Measurements from ENCODE around the gene CATSPER4.

The CATSPER4 gene

DNA sequence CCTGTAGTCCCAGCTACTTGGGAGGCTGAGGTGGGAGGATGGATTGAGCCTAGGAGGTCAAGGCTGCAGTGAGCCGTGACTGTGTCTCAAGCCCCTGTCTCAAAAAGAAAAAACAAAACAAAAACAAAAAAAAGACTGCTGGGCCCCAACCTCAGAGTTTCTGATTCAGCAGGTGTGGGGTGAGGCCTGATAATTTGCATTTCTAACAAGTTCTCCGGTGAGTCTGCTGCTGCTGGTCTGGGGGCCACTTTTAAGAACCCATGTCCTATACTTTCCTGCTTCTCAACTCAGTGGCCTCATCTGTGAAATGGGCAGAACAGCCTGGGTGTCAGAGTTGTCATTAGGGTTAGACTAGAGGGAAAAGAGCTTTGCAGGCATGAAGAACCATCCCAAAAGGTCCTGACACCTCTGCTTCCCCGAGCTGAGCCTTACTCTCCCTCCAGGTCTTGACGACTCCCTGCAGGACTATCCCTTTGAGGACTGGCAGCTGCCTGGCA is 10.3 kb upstream of the CATSPER4 start:
- no peak for TF ChIP-seq TEAD4 (IDR thresholded peaks at IDR 0.05)
- no peak for TF ChIP-seq ZBTB7A (IDR thresholded peaks at IDR 0.05; ENCODE audit: low read depth)
- TF ChIP-seq TCF12 (IDR thresholded peaks at IDR 0.05; ENCODE audit: low read depth) = no peak
- TF ChIP-seq EP300 (IDR thresholded peaks at IDR 0.05; ENCODE audit: borderline replicate concordance) = no peak
- no peak for TF ChIP-seq YY1 (IDR thresholded peaks at IDR 0.05; ENCODE audit: low read depth)
- TF ChIP-seq, protein P1, sequence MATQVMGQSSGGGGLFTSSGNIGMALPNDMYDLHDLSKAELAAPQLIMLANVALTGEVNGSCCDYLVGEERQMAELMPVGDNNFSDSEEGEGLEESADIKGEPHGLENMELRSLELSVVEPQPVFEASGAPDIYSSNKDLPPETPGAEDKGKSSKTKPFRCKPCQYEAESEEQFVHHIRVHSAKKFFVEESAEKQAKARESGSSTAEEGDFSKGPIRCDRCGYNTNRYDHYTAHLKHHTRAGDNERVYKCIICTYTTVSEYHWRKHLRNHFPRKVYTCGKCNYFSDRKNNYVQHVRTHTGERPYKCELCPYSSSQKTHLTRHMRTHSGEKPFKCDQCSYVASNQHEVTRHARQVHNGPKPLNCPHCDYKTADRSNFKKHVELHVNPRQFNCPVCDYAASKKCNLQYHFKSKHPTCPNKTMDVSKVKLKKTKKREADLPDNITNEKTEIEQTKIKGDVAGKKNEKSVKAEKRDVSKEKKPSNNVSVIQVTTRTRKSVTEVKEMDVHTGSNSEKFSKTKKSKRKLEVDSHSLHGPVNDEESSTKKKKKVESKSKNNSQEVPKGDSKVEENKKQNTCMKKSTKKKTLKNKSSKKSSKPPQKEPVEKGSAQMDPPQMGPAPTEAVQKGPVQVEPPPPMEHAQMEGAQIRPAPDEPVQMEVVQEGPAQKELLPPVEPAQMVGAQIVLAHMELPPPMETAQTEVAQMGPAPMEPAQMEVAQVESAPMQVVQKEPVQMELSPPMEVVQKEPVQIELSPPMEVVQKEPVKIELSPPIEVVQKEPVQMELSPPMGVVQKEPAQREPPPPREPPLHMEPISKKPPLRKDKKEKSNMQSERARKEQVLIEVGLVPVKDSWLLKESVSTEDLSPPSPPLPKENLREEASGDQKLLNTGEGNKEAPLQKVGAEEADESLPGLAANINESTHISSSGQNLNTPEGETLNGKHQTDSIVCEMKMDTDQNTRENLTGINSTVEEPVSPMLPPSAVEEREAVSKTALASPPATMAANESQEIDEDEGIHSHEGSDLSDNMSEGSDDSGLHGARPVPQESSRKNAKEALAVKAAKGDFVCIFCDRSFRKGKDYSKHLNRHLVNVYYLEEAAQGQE (IDR thresholded peaks at IDR 0.05; ENCODE audit: low read depth) = no peak
- TF ChIP-seq, protein P2, sequence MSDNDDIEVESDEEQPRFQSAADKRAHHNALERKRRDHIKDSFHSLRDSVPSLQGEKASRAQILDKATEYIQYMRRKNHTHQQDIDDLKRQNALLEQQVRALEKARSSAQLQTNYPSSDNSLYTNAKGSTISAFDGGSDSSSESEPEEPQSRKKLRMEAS (IDR thresholded peaks at IDR 0.05) = no peak
- TF ChIP-seq NFIC (IDR thresholded peaks at IDR 0.05) = no peak
- TF ChIP-seq CEBPB (IDR thresholded peaks at IDR 0.05) = no peak
- TF ChIP-seq FOXM1 (IDR thresholded peaks at IDR 0.05; ENCODE audit: borderline replicate concordance, low read depth) = no peak
- TF ChIP-seq EGR1 (IDR thresholded peaks at IDR 0.05) = no peak

DNA sequence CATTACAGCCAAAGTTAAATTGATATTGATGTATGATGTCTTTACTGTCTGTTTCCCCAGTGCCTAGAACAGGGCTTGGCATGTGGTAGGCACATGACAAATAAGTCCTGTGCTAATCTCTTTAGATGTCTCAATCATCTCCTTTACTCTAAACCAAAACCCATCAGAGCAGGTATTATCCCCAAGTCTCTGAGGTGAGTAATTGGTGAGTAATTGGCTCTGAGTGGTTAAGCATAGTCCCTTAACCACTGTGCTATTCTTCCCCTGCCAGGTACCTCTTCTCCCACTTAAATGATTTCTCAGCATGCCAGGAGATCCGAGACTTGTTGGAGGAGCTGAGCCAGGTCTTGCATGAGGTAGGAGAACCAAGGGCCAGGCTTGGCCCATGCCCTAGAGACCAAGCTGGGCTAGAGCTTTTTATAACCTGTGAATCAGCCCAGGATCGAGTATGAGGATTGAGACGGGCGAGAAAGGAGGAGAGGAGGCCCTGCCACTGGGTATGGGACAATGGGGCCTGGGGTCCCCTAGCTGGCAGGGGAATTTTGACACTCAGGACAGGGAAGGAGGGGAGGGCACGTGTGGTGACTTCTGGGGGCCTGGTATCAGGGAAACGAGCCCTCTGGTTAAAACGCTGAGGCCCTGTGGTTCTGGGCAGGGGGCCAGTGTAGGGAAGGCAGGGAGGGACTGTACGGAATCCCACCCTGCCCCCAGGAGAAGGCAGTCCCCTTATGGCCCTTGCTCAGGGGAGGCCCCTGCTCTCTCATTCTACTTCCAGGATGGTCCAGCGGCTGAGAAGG is 8.6 kb upstream of the CATSPER4 start:
- TF ChIP-seq EP300 (IDR thresholded peaks at IDR 0.05; ENCODE audit: borderline replicate concordance) (no peak), TAF1 (IDR thresholded peaks at IDR 0.05; ENCODE audit: low read depth) (no peak), TCF12 (IDR thresholded peaks at IDR 0.05; ENCODE audit: low read depth) (no peak), RAD21 (IDR thresholded peaks at IDR 0.05; ENCODE audit: low read depth) (no peak)
- TF ChIP-seq, protein P1 (IDR thresholded peaks at IDR 0.05; ENCODE audit: low read depth) = no peak

DNA sequence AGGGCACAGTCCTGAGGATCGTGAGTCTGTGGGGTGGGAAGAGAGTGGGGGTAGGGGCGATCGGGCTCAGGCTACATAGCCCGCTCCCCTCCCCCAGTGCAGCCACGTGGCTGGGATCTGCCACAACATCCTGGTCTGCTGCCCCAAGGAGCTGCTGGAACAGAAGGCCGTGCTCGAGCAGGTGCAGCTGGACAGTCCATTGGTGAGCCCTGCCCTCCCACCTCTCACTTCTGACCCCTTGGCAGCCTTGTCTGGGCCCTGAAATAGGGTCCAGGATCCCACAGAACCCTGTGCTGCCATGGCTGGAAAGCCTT is 8.1 kb upstream of the CATSPER4 start:
- TF ChIP-seq CEBPB (IDR thresholded peaks at IDR 0.05) (no peak), CREB1 (IDR thresholded peaks at IDR 0.05; ENCODE audit: low read depth) (no peak), EP300 (IDR thresholded peaks at IDR 0.05; ENCODE audit: borderline replicate concordance) (no peak), TEAD4 (IDR thresholded peaks at IDR 0.05) (no peak), NFIC (IDR thresholded peaks at IDR 0.05) (no peak), TCF12 (IDR thresholded peaks at IDR 0.05; ENCODE audit: low read depth) (no peak), EGR1 (IDR thresholded peaks at IDR 0.05) (no peak), FOXM1 (IDR thresholded peaks at IDR 0.05; ENCODE audit: borderline replicate concordance, low read depth) (no peak), YY1 (IDR thresholded peaks at IDR 0.05; ENCODE audit: low read depth) (no peak), TAF1 (IDR thresholded peaks at IDR 0.05; ENCODE audit: low read depth) (no peak), ZBTB7A (IDR thresholded peaks at IDR 0.05; ENCODE audit: low read depth) (no peak), RAD21 (IDR thresholded peaks at IDR 0.05; ENCODE audit: low read depth) (no peak)
- TF ChIP-seq, protein P3, sequence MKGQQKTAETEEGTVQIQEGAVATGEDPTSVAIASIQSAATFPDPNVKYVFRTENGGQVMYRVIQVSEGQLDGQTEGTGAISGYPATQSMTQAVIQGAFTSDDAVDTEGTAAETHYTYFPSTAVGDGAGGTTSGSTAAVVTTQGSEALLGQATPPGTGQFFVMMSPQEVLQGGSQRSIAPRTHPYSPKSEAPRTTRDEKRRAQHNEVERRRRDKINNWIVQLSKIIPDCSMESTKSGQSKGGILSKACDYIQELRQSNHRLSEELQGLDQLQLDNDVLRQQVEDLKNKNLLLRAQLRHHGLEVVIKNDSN (IDR thresholded peaks at IDR 0.05) = no peak
- TF ChIP-seq, protein P1 (IDR thresholded peaks at IDR 0.05; ENCODE audit: low read depth) = no peak
- TF ChIP-seq, protein P2 (IDR thresholded peaks at IDR 0.05) = no peak

DNA sequence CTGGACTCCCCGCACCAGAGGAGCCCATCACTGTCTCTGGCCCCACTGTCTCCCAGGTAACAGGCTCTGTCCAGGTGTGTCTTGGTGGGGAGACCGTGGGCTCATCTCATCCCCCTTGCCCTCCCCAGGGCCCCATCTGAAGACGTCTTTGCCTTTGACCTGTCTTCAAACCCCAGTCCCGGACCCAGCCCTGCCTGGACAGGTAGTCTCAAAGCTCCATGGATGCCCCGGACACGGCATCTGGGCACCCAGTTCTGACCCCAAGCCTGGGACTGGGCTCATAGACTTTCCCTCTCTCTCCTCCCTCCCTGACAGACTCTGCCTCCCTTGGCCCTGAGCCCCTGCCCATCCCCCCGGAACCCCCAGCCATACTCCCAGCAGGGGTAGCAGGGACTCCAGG is 6.3 kb upstream of the CATSPER4 start:
- TF ChIP-seq TCF12 (IDR thresholded peaks at IDR 0.05; ENCODE audit: low read depth) (no peak), CEBPB (IDR thresholded peaks at IDR 0.05) (no peak), TAF1 (IDR thresholded peaks at IDR 0.05; ENCODE audit: low read depth) (no peak), TEAD4 (IDR thresholded peaks at IDR 0.05) (no peak), NFIC (IDR thresholded peaks at IDR 0.05) (no peak), ZBTB7A (IDR thresholded peaks at IDR 0.05; ENCODE audit: low read depth) (no peak), RAD21 (IDR thresholded peaks at IDR 0.05; ENCODE audit: low read depth) (no peak), EGR1 (IDR thresholded peaks at IDR 0.05) (no peak), CREB1 (IDR thresholded peaks at IDR 0.05; ENCODE audit: low read depth) (no peak)
- TF ChIP-seq, protein P1 (IDR thresholded peaks at IDR 0.05; ENCODE audit: low read depth) = no peak
- TF ChIP-seq, protein P2 (IDR thresholded peaks at IDR 0.05) = no peak
- TF ChIP-seq, protein P3 (IDR thresholded peaks at IDR 0.05) = no peak
